Activated CD8-positive, alpha-beta memory T cell treated with anti-CD3 and anti-CD28 coated beads for 1 hour (primary cell): Measurements from ENCODE around the gene RNH1.
"Not testable (repeated sequence)": the region's sequence is repeated elsewhere in the genome, so short reads cannot be mapped to it uniquely, and the experiment has no call there.

Source experiments
- DNase-seq, 2 donors: peaks; one replicate each; pipeline ENCODE4 v3.0.0-alpha.2; 2020; ENCODE audit warnings: low read depth in 1 of 2; ENCODE audit errors: extremely low read depth in 1 of 2

The RNH1 gene

GRCh38 chr11:520428-521176 is 13.6 kb upstream of the RNH1 start:
- no peak for DNase-seq

- DNase-seq: peak; percentile 61 to 86
Measured at GRCh38 chr11:518463-519202, 11.6 kb upstream of the RNH1 start.

- not testable (repeated sequence) for DNase-seq
Measured at GRCh38 chr11:516918-517685, 10.1 kb upstream of the RNH1 start.

GRCh38 chr11:516400-516799 is 9.4 kb upstream of the RNH1 start:
- DNase-seq: no peak

- DNase-seq: no peak
Measured at GRCh38 chr11:515131-515530, 8.1 kb upstream of the RNH1 start.

GRCh38 chr11:514606-515005 is 7.6 kb upstream of the RNH1 start:
- DNase-seq: no peak

GRCh38 chr11:512761-513595 is 5.9 kb upstream of the RNH1 start:
- DNase-seq: no peak

- no peak for DNase-seq
Measured at GRCh38 chr11:508956-509355, 1.9 kb upstream of the RNH1 start.

GRCh38 chr11:507727-508515 is 879 bp upstream of the RNH1 start:
- no peak for DNase-seq

- peak; percentile 91 to 97 for DNase-seq
Measured at GRCh38 chr11:506238-506994, 626 bp downstream of the RNH1 start.

- no peak for DNase-seq
Measured at GRCh38 chr11:504994-505344, 2.1 kb downstream of the RNH1 start.

- no peak for DNase-seq
Measured at GRCh38 chr11:504053-504993, 2.7 kb downstream of the RNH1 start.

GRCh38 chr11:503179-503981 is 3.7 kb downstream of the RNH1 start:
- no peak for DNase-seq

- DNase-seq: no peak
Measured at GRCh38 chr11:502288-503178, 4.5 kb downstream of the RNH1 start.

GRCh38 chr11:501683-502287 is 5.3 kb downstream of the RNH1 start:
- no peak for DNase-seq
